Tibial nerve (tissue), 4 donors: ENCODE results near the gene RADX. TPM values are rescaled to one million over a fixed set of nuclear protein-coding genes. Genes with fewer than 3 reads are reported as not detected.
"Not testable (repeated sequence)": the region's sequence is repeated elsewhere in the genome, so short reads cannot be mapped to it uniquely, and the experiment has no call there.

Source experiments
- DNase-seq, 2 donors: peaks; one replicate each; pipeline ENCODE4 v3.0.0-alpha.2; 2019; ENCODE audit warnings: low spot score in 2 of 2
- H3K27ac ChIP-seq, 4 donors: fragments of 200-600 bp; sonication (generic) in 3 of 4; one replicate each; pipeline ENCODE4 v1.5.1; 2017 to 2019; ENCODE audit warnings: mild to moderate bottlenecking in 1 of 4
- H3K27me3 ChIP-seq, 2 donors: fragments of 200-600 bp; sonication (generic) in 1 of 2; one replicate each; pipeline versions ENCODE4 v1.5.1 to v1.6.0; 2017 to 2019
- H3K36me3 ChIP-seq, 3 donors: fragments of 200-600 bp; sonication (generic); one replicate each; pipeline ENCODE4 v1.5.1; 2018 to 2019
- H3K4me1 ChIP-seq, 4 donors: fragments of 200-600 bp; sonication (generic) in 3 of 4; one replicate each; pipeline ENCODE4 v1.5.1; 2017 to 2019
- H3K4me3 ChIP-seq, 4 donors: fragments of 200-600 bp; sonication (generic) in 3 of 4; one replicate each; pipeline ENCODE4 v1.5.1; 2017 to 2019; ENCODE audit warnings: mild to moderate bottlenecking in 1 of 4, moderate library complexity in 1 of 4
- H3K9me3 ChIP-seq, 4 donors: fragments of 200-600 bp; sonication (generic) in 3 of 4; one replicate each; pipeline ENCODE4 v1.5.1; 2017 to 2019
- CTCF ChIP-seq, 5 experiments: fragments of 200-600 bp in 3 of 5; fragments of 450-650 bp in 2 of 5; sonication (generic) in 3 of 5; IDR thresholded peaks; one replicate each; pipeline ENCODE4 v1.5.1; 2016 to 2019; ENCODE audit warnings: antibody characterized with exemption in 5 of 5, mild to moderate bottlenecking in 3 of 5, moderate library complexity in 2 of 5
- EP300 ChIP-seq, 2 donors: sonication (generic); formaldehyde crosslinking; IDR thresholded peaks; one replicate each; pipeline ENCODE4 v1.6.1; 2017; ENCODE audit warnings: antibody characterized with exemption in 2 of 2, mild to moderate bottlenecking in 1 of 2
- POLR2A ChIP-seq, 2 donors: fragments of 450-650 bp; IDR thresholded peaks; one replicate each; pipeline ENCODE4 v1.6.1; 2017; ENCODE audit warnings: antibody characterized with exemption in 2 of 2, mild to moderate bottlenecking in 2 of 2, moderate library complexity in 2 of 2
- WGBS, 2 donors: methylation state at CpG; one replicate each; pipeline ENCODE4 v1.1.5; 2018; 5-methylcytosine and 5-hydroxymethylcytosine counted together
- total RNA-seq, 4 donors: library from RNA; depleted of rRNA; stranded (reverse); fragments of >200 nt; gene quantifications; one replicate each; pipeline ENCODE4 v1.1.0, GENCODE V29; 2016

RADX gene
- total RNA-seq, 4 donors from 2014 or later, result 3.5 to 9.6 (median 5.6) TPM

DNA sequence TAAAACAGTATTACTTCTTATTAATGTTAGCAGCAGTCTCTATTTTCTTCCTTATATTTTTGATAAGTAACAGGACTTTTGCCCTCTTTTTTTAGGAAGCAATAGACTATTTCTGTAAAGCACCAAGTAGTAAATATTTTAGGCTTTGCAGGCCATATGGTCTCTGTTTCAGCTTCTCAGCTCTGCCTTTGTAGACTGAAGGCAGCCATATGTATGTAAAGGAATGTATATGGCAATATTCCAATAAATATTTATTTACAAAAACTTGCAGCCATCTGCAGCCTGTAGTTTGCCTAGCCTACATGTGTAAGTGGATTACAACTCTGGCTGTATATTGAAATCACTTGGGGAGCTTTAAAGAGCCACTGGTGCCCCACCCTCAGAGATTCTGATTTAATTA, 15.0 kb downstream of the RADX start:
- DNase-seq, result no peak
- no peak overlapping the region for H3K4me3 ChIP-seq
- H3K4me1 ChIP-seq, result no peaks in the 10 kb centered on the region
- no peaks in the 10 kb centered on the region for H3K9me3 ChIP-seq
- H3K36me3 ChIP-seq, result no peaks in the 10 kb centered on the region
- TF ChIP-seq EP300 (IDR thresholded peaks at IDR 0.05), result no peak
- TF ChIP-seq POLR2A (IDR thresholded peaks at IDR 0.05), result no peak
- TF ChIP-seq CTCF (IDR thresholded peaks at IDR 0.05), result no peak
- no peak overlapping the region for H3K27ac ChIP-seq
- peaks cover 0 to 11% of the 10 kb centered on the region in 2 donors for H3K27me3 ChIP-seq

DNA sequence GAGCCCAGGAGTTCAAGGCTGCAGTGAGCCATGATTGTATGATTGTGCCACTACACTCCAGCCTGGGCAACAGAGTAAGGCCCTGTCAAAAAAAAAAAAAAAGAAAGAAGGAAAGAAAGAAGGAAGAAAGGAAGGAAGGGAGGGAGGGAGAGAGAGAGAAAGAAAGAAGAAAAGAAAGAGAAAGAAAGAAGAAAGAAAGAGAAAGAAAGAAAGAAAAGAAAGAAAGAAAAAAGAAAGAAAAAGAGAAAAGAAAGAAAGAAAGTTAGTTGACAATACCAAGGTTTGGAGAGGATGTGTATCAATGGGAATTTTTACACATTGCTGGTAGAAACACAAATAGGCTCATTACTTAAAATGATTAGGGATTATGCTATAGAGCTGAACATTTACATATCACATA, 19.8 kb downstream of the RADX start:
- H3K4me1 ChIP-seq, result no peaks in the 10 kb centered on the region
- no peaks in the 10 kb centered on the region for H3K9me3 ChIP-seq
- DNase-seq, result no peak
- no peaks in the 10 kb centered on the region for H3K36me3 ChIP-seq
- H3K4me3 ChIP-seq, result no peak overlapping the region
- H3K27me3 ChIP-seq, result peaks cover 0 to 11% of the 10 kb centered on the region in 2 donors
- no peak overlapping the region for H3K27ac ChIP-seq
- TF ChIP-seq CTCF (IDR thresholded peaks at IDR 0.05), result no peak
- no peak for TF ChIP-seq EP300 (IDR thresholded peaks at IDR 0.05)
- TF ChIP-seq POLR2A (IDR thresholded peaks at IDR 0.05), result no peak

GRCh38 chrX:106649523-106650428, 38.0 kb downstream of the RADX start:
- H3K4me1 ChIP-seq, result no peaks in the 10 kb centered on the region
- no peak overlapping the region for H3K27ac ChIP-seq
- H3K36me3 ChIP-seq, result no peaks in the 10 kb centered on the region
- no peak overlapping the region for H3K4me3 ChIP-seq
- no peaks in the 10 kb centered on the region for H3K27me3 ChIP-seq
- no peaks in the 10 kb centered on the region for H3K9me3 ChIP-seq
- 70 to 82% methylated on average over 1 of the region's 1 CpG for WGBS, 2 donors
- no peak for DNase-seq
- TF ChIP-seq EP300 (IDR thresholded peaks at IDR 0.05) (no peak), CTCF (IDR thresholded peaks at IDR 0.05) (no peak), POLR2A (IDR thresholded peaks at IDR 0.05) (no peak)

- 83 to 94% methylated on average over 2 of the region's 2 CpGs for WGBS, 2 donors
- not testable (repeated sequence) for H3K4me3 ChIP-seq, H3K9me3 ChIP-seq, DNase-seq, H3K27ac ChIP-seq, H3K4me1 ChIP-seq, H3K36me3 ChIP-seq, H3K27me3 ChIP-seq
These were observed 41.8 kb downstream of the RADX start for GRCh38 chrX:106653625-106654024.

GRCh38 chrX:106670631-106671030, 58.9 kb downstream of the RADX start:
- Histone ChIP-seq H3K27me3 (peaks cover 0 to 3% of the 10 kb centered on the region in 2 donors), H3K4me1 (no peaks in the 10 kb centered on the region), H3K36me3 (no peaks in the 10 kb centered on the region), H3K4me3 (no peak overlapping the region), H3K9me3 (no peaks in the 10 kb centered on the region), H3K27ac (no peak overlapping the region)
- DNase-seq, result no peak
- WGBS, 2 donors, result 72 to 77% methylated on average over 1 of the region's 1 CpG
- TF ChIP-seq POLR2A (IDR thresholded peaks at IDR 0.05), result no peak
- no peak for TF ChIP-seq EP300 (IDR thresholded peaks at IDR 0.05)
- no peak for TF ChIP-seq CTCF (IDR thresholded peaks at IDR 0.05)
